Neural crest cell (in vitro differentiated cells): Measurements from ENCODE around the gene ATP2A2. TPM values are rescaled to one million over a fixed set of nuclear protein-coding genes. Genes with fewer than 3 reads are reported as not detected.
"Not testable (repeated sequence)": the region's sequence is repeated elsewhere in the genome, so short reads cannot be mapped to it uniquely, and the experiment has no call there.

Experiments
- DNase-seq: peaks from one replicate; pipeline ENCODE4 v3.0.0; 2021; ENCODE audit warnings: low read depth, mixed read lengths, low spot score
- H3K27ac Mint-ChIP-seq: one replicate; pipeline ENCODE4 v1.8.0; 2021; ENCODE audit warnings: mild to moderate bottlenecking, mixed read lengths; ENCODE audit not compliant: unreplicated experiment
- H3K27me3 Mint-ChIP-seq: 2 replicates; pipeline ENCODE4 v1.8.0; 2021; ENCODE audit warnings: low read depth, mild to moderate bottlenecking, mixed read lengths
- H3K36me3 Mint-ChIP-seq: 2 replicates; pipeline ENCODE4 v1.8.0; 2021; ENCODE audit warnings: low read depth, mild to moderate bottlenecking, mixed read lengths
- H3K4me1 Mint-ChIP-seq: 2 replicates; pipeline ENCODE4 v1.8.0; 2021; ENCODE audit warnings: mixed read lengths
- H3K4me3 Mint-ChIP-seq: one replicate; pipeline ENCODE4 v1.8.0; 2021; ENCODE audit warnings: mild to moderate bottlenecking, mixed read lengths
- H3K9me3 Mint-ChIP-seq: 2 replicates; pipeline ENCODE4 v1.8.0; 2021; ENCODE audit warnings: mixed read lengths
- total RNA-seq: library from RNA; stranded (reverse); gene quantifications from 2 replicates; pipeline ENCODE4 v1.2.1, GENCODE V29; 2021
- TF ChIP-seq, protein P1 (sequence below): fragments of 200-600 bp; sonication (generic); conservative IDR thresholded peaks from 2 replicates; pipeline ENCODE4 v1.5.0; 2021; ENCODE audit warnings: antibody characterized with exemption, mild to moderate bottlenecking

The ATP2A2 gene
- total RNA-seq, 1 donor from 2014 or later, result 242 TPM

DNA sequence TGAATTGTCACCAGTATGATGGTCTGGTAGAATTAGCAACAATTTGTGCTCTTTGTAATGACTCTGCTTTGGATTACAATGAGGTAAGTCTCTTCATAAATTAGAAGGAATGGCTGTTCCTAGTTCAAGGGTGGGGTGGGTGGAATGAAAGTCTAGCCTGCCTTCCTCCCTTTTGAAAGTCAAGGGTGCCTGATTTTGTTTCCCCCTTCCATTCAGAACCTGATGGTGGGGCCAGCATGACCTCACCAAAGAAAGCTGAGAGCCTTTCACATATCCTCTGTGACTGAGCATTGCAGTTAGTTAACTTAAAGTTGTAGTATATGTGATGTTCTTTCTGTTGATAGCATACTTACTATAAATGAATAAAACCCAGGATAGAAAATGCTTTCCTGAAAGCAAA, 52.2 kb downstream of the ATP2A2 start:
- DNase-seq, result no peak
- H3K27me3 Mint-ChIP-seq, result no peaks in the 10 kb centered on the region
- H3K36me3 Mint-ChIP-seq, result peaks cover 22% of the 10 kb centered on the region
- no peak overlapping the region for H3K4me3 Mint-ChIP-seq
- TF ChIP-seq, protein P1, sequence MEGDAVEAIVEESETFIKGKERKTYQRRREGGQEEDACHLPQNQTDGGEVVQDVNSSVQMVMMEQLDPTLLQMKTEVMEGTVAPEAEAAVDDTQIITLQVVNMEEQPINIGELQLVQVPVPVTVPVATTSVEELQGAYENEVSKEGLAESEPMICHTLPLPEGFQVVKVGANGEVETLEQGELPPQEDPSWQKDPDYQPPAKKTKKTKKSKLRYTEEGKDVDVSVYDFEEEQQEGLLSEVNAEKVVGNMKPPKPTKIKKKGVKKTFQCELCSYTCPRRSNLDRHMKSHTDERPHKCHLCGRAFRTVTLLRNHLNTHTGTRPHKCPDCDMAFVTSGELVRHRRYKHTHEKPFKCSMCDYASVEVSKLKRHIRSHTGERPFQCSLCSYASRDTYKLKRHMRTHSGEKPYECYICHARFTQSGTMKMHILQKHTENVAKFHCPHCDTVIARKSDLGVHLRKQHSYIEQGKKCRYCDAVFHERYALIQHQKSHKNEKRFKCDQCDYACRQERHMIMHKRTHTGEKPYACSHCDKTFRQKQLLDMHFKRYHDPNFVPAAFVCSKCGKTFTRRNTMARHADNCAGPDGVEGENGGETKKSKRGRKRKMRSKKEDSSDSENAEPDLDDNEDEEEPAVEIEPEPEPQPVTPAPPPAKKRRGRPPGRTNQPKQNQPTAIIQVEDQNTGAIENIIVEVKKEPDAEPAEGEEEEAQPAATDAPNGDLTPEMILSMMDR, result no peak
- H3K9me3 Mint-ChIP-seq, result no peaks in the 10 kb centered on the region
- no peaks in the 10 kb centered on the region for H3K4me1 Mint-ChIP-seq
- H3K27ac Mint-ChIP-seq, result no peak overlapping the region

DNA sequence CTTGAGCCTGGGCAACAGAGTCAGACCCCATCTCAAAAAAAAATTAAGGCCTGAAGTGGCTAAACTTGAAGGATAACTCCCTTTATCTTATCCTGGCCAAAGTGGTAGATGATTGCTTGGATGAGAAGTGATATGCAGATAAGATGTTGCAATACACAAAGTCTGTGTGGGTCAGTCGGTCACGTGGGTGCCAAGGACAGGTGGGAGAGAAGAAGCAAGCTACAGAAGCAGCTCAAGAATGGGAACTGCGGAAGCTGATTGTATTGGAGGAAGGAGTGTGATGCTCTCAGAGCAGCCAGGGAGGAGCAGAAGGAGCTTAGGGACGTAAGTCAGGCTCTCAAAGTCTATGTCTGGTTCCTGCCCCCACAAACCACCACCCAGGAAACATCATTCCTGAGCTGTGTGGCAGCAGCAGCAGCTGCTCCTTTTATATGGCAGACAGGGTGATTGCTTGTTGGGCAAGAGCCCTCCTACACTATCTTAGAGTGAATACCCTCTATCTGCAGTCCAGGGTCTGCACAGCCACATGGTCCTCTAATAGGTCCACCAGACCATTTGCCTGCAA, 54.5 kb downstream of the ATP2A2 start:
- TF ChIP-seq, protein P1, result no peak
- H3K4me3 Mint-ChIP-seq, result no peak overlapping the region
- H3K9me3 Mint-ChIP-seq, result no peaks in the 10 kb centered on the region
- H3K4me1 Mint-ChIP-seq, result no peaks in the 10 kb centered on the region
- no peaks in the 10 kb centered on the region for H3K27me3 Mint-ChIP-seq
- H3K27ac Mint-ChIP-seq, result no peak overlapping the region
- H3K36me3 Mint-ChIP-seq, result peaks cover 32% of the 10 kb centered on the region
- DNase-seq, result no peak

DNA sequence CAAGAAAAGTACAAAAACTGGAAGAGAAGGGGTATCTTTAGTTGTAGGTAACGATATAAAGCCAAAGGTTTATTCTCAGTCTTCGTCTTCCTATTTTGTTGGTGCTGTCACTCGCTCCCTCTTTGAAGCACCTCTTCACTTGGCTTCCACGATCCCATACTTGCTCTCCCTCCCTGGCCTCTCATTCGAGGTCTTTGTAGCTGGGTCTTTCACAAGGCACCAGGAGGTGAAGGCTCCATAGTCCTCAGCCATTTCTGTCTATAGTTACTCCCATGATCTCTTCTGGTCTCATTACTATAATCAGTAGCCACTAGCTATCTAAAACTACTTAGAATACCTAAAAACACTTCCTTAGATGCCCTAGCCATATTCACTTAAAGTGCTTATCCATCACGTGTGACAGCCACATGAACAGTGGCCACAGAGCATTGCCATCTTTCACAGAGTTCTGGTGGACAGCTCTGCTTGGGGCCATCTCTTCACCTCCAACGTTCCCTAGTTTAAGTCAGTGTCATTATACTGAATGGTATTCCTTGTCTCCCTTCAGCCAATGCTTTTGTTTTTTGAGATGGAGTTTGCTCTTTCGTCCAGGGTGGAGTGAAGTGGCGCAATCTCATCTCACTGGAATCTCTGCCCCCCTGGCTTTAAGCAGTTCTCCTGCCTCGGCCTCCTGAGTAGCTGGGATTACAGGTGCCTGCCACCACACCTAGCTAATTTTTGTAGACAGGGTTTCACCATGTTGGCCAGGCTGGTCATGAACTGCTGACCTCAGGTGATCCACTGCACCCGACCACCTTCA, 57.1 kb downstream of the ATP2A2 start:
- no peaks in the 10 kb centered on the region for H3K9me3 Mint-ChIP-seq
- no peaks in the 10 kb centered on the region for H3K27me3 Mint-ChIP-seq
- TF ChIP-seq, protein P1, result no peak
- DNase-seq, result no peak
- H3K4me1 Mint-ChIP-seq, result no peaks in the 10 kb centered on the region
- H3K27ac Mint-ChIP-seq, result no peak overlapping the region
- peaks cover 45% of the 10 kb centered on the region for H3K36me3 Mint-ChIP-seq
- no peak overlapping the region for H3K4me3 Mint-ChIP-seq

DNA sequence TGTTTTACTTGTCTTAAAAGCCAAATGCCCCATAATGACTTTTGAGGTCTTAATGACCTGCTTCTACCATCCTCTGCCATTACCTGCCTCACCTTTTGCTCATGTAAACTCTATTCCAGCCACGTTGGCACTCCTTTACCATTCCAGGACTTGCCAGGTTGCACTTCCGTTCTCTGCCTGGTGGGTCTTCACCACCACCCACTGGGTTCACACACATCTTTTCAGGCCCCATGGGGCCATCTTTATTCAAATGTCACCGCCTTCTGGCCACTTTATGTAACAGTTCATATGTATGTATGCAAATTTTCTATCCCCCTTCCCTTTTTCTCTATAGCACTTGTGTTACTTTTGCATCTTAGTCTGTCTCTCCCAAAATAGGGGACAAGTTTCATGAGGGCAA, 57.7 kb downstream of the ATP2A2 start:
- no peaks in the 10 kb centered on the region for H3K4me1 Mint-ChIP-seq
- TF ChIP-seq, protein P1, result peak; percentile 34
- peaks cover 48% of the 10 kb centered on the region for H3K36me3 Mint-ChIP-seq

DNA sequence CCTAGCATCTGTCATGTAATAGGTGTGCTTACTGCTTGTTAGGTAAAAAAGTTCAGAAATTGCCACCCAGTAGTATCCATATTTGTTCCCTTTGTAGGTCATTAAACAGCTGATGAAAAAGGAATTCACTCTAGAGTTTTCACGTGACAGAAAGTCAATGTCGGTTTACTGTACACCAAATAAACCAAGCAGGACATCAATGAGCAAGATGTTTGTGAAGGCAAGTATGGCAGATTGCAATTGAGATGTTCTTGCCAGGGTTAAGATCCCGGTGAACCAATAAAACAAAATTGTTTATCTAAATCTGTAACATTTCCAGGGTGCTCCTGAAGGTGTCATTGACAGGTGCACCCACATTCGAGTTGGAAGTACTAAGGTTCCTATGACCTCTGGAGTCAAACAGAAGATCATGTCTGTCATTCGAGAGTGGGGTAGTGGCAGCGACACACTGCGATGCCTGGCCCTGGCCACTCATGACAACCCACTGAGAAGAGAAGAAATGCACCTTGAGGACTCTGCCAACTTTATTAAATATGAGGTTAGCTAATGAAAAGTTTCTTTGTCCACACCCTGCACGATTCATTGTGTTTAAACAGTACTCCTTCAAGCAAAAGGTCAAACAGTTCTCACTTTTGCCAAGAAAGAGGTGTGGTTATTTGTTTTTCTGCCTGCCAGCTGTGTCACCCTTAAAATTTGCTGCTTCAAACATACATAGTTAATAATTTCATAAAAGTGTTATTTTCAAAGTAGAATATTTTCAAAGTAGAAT, 58.3 kb downstream of the ATP2A2 start:
- no peaks in the 10 kb centered on the region for H3K4me1 Mint-ChIP-seq
- H3K27ac Mint-ChIP-seq, result no peak overlapping the region
- H3K36me3 Mint-ChIP-seq, result peaks cover 51% of the 10 kb centered on the region
- no peak overlapping the region for H3K4me3 Mint-ChIP-seq
- TF ChIP-seq, protein P1, result no peak
- no peaks in the 10 kb centered on the region for H3K9me3 Mint-ChIP-seq
- H3K27me3 Mint-ChIP-seq, result no peaks in the 10 kb centered on the region
- no peak for DNase-seq

More for the DNA sequence above, 57.7 kb downstream of the ATP2A2 start:
- DNase-seq, result no peak
- Mint-ChIP-seq H3K9me3 (no peaks in the 10 kb centered on the region), H3K4me3 (no peak overlapping the region), H3K27me3 (no peaks in the 10 kb centered on the region), H3K27ac (no peak overlapping the region)

DNA sequence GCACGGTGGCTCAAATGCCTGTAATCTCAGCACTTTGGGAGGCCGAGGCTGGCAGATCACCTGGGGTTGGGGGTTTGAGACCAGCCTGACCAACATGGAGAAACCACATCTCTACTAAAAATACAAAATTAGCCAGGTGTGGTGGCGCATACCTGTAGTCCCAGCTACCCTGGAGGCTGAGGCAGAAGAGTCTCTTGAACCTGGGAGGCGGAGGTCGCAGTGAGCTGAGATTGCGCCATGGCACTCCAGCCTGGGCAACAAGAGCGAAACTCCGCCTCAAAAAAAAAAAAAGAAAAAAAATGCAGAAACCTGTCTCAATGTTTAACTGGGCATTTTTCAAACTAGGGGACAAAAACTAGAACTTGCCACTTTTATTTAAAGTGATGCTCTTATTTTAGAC, 59.2 kb downstream of the ATP2A2 start:
- peaks cover 58% of the 10 kb centered on the region for H3K36me3 Mint-ChIP-seq
- H3K27me3 Mint-ChIP-seq, H3K9me3 Mint-ChIP-seq, H3K4me3 Mint-ChIP-seq, H3K27ac Mint-ChIP-seq, H3K4me1 Mint-ChIP-seq, DNase-seq: not testable (repeated sequence)
